Lower lobe of right lung (tissue), 2 donors: ENCODE results near the gene HMGB4. TPM values are rescaled to one million over a fixed set of nuclear protein-coding genes. Genes with fewer than 3 reads are reported as not detected.

Experiments used
- ATAC-seq, 2 donors: fragments of 200-7000 bp; cut with Tn5 transposase; one replicate each; pipeline ENCODE4 v1.9.1; 2020 to 2022; ENCODE audit warnings: mild to moderate bottlenecking in 2 of 2, moderate library complexity in 2 of 2
- DNase-seq: peaks from one replicate; pipeline ENCODE4 v3.0.0-alpha.2; 2020
- H3K27ac ChIP-seq: fragments of 200-600 bp; one replicate; pipeline ENCODE4 v1.8.0; 2022
- H3K27me3 ChIP-seq: fragments of 200-600 bp; one replicate; pipeline ENCODE4 v1.8.0; 2022; ENCODE audit warnings: low read depth
- H3K36me3 ChIP-seq: fragments of 200-600 bp; one replicate; pipeline ENCODE4 v1.8.0; 2022; ENCODE audit warnings: mild to moderate bottlenecking
- H3K4me1 ChIP-seq: fragments of 200-600 bp; one replicate; pipeline ENCODE4 v1.8.0; 2022
- H3K4me3 ChIP-seq: fragments of 200-600 bp; one replicate; pipeline ENCODE4 v1.8.0; 2022; ENCODE audit warnings: mild to moderate bottlenecking
- H3K9me3 ChIP-seq: fragments of 200-600 bp; one replicate; pipeline ENCODE4 v1.8.0; 2022
- intact Hi-C: fragments of 100-400 bp; cut with DNase I; formaldehyde crosslinking; loops from one replicate; pipeline ENCODE4 v1.11.0; 2022
- total RNA-seq: library from RNA; stranded (reverse); fragmentation: NEBNext Ultra II Directional; extraction: Animal tissue kit (Norgen Biotek cat#: 25700); gene quantifications from one replicate; pipeline ENCODE4 v1.2.1, GENCODE V29; 2021
- TF ChIP-seq, protein P1 (sequence below): fragments of 200-600 bp; IDR thresholded peaks from one replicate; pipeline ENCODE4 v1.8.0; 2022; ENCODE audit warnings: antibody characterized with exemption, mild to moderate bottlenecking
- donor health status: DM: no; HTN: yes; CAD: no; lungs with severe emphysema.

The HMGB4 gene
- total RNA-seq, 1 donor from 2014 or later: not detected

- ATAC-seq (no peak), DNase-seq (no peak)
- intact Hi-C loops: no loop called here
- Histone ChIP-seq H3K36me3 (no peaks in the 10 kb centered on the region), H3K27ac (no peak overlapping the region), H3K27me3 (peaks cover 10% of the 10 kb centered on the region), H3K4me1 (no peaks in the 10 kb centered on the region), H3K9me3 (no peaks in the 10 kb centered on the region), H3K4me3 (no peak overlapping the region)
- TF ChIP-seq, protein P1, sequence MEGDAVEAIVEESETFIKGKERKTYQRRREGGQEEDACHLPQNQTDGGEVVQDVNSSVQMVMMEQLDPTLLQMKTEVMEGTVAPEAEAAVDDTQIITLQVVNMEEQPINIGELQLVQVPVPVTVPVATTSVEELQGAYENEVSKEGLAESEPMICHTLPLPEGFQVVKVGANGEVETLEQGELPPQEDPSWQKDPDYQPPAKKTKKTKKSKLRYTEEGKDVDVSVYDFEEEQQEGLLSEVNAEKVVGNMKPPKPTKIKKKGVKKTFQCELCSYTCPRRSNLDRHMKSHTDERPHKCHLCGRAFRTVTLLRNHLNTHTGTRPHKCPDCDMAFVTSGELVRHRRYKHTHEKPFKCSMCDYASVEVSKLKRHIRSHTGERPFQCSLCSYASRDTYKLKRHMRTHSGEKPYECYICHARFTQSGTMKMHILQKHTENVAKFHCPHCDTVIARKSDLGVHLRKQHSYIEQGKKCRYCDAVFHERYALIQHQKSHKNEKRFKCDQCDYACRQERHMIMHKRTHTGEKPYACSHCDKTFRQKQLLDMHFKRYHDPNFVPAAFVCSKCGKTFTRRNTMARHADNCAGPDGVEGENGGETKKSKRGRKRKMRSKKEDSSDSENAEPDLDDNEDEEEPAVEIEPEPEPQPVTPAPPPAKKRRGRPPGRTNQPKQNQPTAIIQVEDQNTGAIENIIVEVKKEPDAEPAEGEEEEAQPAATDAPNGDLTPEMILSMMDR: no peak
Measured at GRCh38 chr1:33876970-33877650, 13.2 kb downstream of the HMGB4 start.

GRCh38 chr1:33878392-33878791, 14.5 kb downstream of the HMGB4 start:
- H3K27me3 ChIP-seq: peaks cover 10% of the 10 kb centered on the region
- TF ChIP-seq, protein P1: no peak

DNA sequence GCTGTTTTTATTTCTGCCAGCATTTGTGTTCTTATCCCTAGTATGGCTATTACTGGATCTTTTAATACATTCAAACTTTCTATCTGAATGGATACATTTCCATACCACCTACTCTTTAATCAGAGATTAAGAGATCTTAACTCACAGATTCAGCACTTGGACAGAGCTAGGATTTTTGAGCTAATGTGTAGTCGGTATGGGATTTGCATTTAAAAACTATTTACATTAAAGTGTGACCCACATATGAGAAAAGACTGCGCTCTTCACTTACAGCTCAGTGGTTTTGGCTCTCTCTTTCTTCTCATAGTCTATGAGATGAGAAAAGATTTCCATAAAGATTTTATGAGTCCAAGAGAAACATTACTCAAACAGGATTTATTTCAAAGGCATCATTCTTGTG, 16.4 kb downstream of the HMGB4 start:
- TF ChIP-seq, protein P1: no peak
- no peak overlapping the region for H3K4me3 ChIP-seq
- DNase-seq (no peak), ATAC-seq (no peak)
- intact Hi-C loops: no loop called here
- H3K36me3 ChIP-seq: no peaks in the 10 kb centered on the region
- peaks cover 9% of the 10 kb centered on the region for H3K27me3 ChIP-seq
- H3K27ac ChIP-seq: no peak overlapping the region
- H3K4me1 ChIP-seq: no peaks in the 10 kb centered on the region
- H3K9me3 ChIP-seq: no peaks in the 10 kb centered on the region

More at GRCh38 chr1:33878392-33878791, 14.5 kb downstream of the HMGB4 start:
- Histone ChIP-seq H3K36me3 (no peaks in the 10 kb centered on the region), H3K9me3 (no peaks in the 10 kb centered on the region), H3K4me1 (no peaks in the 10 kb centered on the region), H3K4me3 (no peak overlapping the region), H3K27ac (no peak overlapping the region)
- intact Hi-C loops: no loop called here
- ATAC-seq (no peak), DNase-seq (no peak)

DNA sequence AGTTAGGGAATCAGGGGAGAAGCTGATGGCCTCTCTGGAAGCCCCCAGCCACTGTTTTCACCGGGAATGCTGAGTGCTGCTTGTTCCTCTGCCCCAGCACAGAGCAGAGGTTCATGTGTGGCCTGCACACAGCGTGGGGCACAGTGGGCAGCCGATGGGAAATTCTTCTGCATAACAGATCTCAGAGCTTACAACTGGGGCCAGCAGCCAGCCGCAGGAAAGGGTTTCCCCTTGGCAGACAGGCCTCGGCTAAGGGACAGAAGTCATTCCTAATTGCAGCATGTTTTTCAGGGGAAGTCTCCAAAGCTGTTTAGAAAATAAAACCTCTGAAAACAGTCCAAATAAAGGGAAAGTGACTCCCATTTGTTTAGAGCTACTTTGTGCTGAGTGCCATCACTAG, 22.6 kb downstream of the HMGB4 start:
- Histone ChIP-seq H3K9me3 (no peaks in the 10 kb centered on the region), H3K4me1 (no peaks in the 10 kb centered on the region), H3K27ac (no peak overlapping the region), H3K27me3 (no peaks in the 10 kb centered on the region), H3K4me3 (no peak overlapping the region), H3K36me3 (no peaks in the 10 kb centered on the region)
- TF ChIP-seq, protein P1: no peak
- intact Hi-C loops: no loop called here
- no peak for DNase-seq
- no peak for ATAC-seq

DNA sequence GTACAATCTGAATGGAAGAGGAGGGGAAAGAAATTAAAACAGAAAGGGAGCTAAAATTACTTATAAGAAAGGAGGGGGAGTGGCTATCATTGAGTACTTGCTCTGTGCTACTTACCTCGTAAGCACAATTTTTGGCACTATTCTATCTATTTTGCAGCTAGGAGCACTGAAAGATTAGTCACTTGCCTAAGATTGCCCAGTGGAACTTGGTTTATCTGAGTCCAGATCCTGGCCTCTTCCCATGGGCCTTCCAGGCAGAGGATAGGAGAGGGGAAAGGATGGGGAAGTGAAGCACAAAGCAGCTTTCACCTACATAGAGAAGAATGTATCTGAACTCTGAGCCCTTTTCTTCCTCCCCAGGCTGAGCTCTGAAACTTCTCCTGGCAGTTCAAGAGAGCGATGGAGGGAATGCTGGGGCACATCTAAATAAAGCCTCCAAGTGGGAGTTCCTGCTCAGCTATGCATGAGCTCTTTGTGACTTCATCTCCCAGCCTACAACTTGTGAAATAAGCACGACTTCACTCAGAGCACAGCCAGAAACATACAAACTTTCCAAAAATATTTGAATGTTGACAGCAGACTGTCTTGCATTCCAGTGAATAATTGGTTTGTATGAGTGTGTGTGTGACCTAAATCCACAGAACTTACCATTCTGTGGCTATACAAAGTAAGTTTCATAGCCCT, 29.4 kb downstream of the HMGB4 start:
- Histone ChIP-seq H3K4me1 (no peaks in the 10 kb centered on the region), H3K36me3 (no peaks in the 10 kb centered on the region), H3K27me3 (no peaks in the 10 kb centered on the region), H3K27ac (no peak overlapping the region), H3K4me3 (no peak overlapping the region), H3K9me3 (no peaks in the 10 kb centered on the region)
- TF ChIP-seq, protein P1: no peak
- intact Hi-C loops: no loop called here
- peak in 1 of 2 donors; percentile 29 for ATAC-seq
- DNase-seq: no peak
